GM18526 (cell line): Measurements from ENCODE around the gene RPP21.

ENCODE experiments used
- POLR2A ChIP-seq: IDR thresholded peaks from 3 replicates; pipeline ENCODE4 v1.6.1; 2011; ENCODE audit not compliant: insufficient read length; ENCODE audit errors: extremely low read depth

Gene RPP21

GRCh38 chr6:30325150-30325872 is 19.6 kb upstream of the RPP21 start:
- no peak for TF ChIP-seq POLR2A

- TF ChIP-seq POLR2A, result no peak
Observed at GRCh38 chr6:30325873-30326525, 19.0 kb upstream of the RPP21 start.

- TF ChIP-seq POLR2A, result peak; percentile 68
Observed at GRCh38 chr6:30326526-30327231, 18.3 kb upstream of the RPP21 start, which contains the start of gene TRIM39. Gene TRIM39, plus strand, starts transcription at chr6:30326927. Its CDS starts 2,391 bp downstream, at chr6:30329318.

GRCh38 chr6:30327232-30327746 is 17.7 kb upstream of the RPP21 start:
- TF ChIP-seq POLR2A, result no peak

- no peak for TF ChIP-seq POLR2A
Observed at GRCh38 chr6:30328397-30328796, 16.6 kb upstream of the RPP21 start.

GRCh38 chr6:30329331-30329730 is 15.6 kb upstream of the RPP21 start:
- no peak for TF ChIP-seq POLR2A

GRCh38 chr6:30331981-30332380 is 13.0 kb upstream of the RPP21 start:
- TF ChIP-seq POLR2A, result no peak

- no peak for TF ChIP-seq POLR2A
Observed at GRCh38 chr6:30334075-30334783, 10.7 kb upstream of the RPP21 start.

- no peak for TF ChIP-seq POLR2A
Observed at GRCh38 chr6:30340589-30341054, 4.3 kb upstream of the RPP21 start.

GRCh38 chr6:30341218-30341617 is 3.7 kb upstream of the RPP21 start:
- no peak for TF ChIP-seq POLR2A

GRCh38 chr6:30341728-30342127 is 3.2 kb upstream of the RPP21 start:
- no peak for TF ChIP-seq POLR2A

GRCh38 chr6:30344191-30344867 is 627 bp upstream of the RPP21 start:
- no peak for TF ChIP-seq POLR2A

GRCh38 chr6:30345852-30346251 is 896 bp downstream of the RPP21 start:
- TF ChIP-seq POLR2A, result no peak

- TF ChIP-seq POLR2A, result no peak
Observed at GRCh38 chr6:30348957-30349356, 4.0 kb downstream of the RPP21 start.
